Lung (tissue), 12 donors: ENCODE data around the gene HABP2. TPM values are rescaled to one million over a fixed set of nuclear protein-coding genes. Genes with fewer than 3 reads are reported as not detected.

Experiments used
- ATAC-seq: fragments of 200-7000 bp; cut with Tn5 transposase; one replicate; pipeline ENCODE4 v1.9.1; 2020; ENCODE audit warnings: moderate number of reproducible peaks; ENCODE audit not compliant: insufficient read depth, low FRiP score
- DNase-seq, 3 donors: peaks; one replicate each; pipeline ENCODE4 v3.0.0-alpha.2; 2013 to 2017
- H3K27ac ChIP-seq, 2 donors: one replicate each; pipeline ENCODE4 v1.5.1; 2013; ENCODE audit warnings: mild to moderate bottlenecking in 2 of 2, moderate library complexity in 2 of 2, control low read depth in 1 of 2, inconsistent platforms in 1 of 2, low read depth in 1 of 2, low read length in 1 of 2
- H3K27me3 ChIP-seq, 3 donors: one replicate each; pipeline ENCODE4 v1.5.1; 2013; ENCODE audit warnings: low read length in 2 of 3; ENCODE audit not compliant: control insufficient read depth in 3 of 3, insufficient read depth in 3 of 3
- H3K36me3 ChIP-seq, 4 donors: one replicate each; pipeline ENCODE4 v1.5.1; 2013; ENCODE audit warnings: low read length in 4 of 4, mild to moderate bottlenecking in 1 of 4, moderate library complexity in 1 of 4; ENCODE audit not compliant: control insufficient read depth in 4 of 4, insufficient read depth in 4 of 4
- H3K4me1 ChIP-seq, 5 donors: one replicate each; pipeline ENCODE4 v1.5.1; 2013; ENCODE audit warnings: low read length in 5 of 5, mild to moderate bottlenecking in 2 of 5, moderate library complexity in 1 of 5; ENCODE audit not compliant: control insufficient read depth in 5 of 5, insufficient read depth in 5 of 5
- H3K4me3 ChIP-seq: one replicate; pipeline ENCODE4 v1.5.1; 2013; ENCODE audit warnings: mild to moderate bottlenecking, control low read depth, moderate library complexity
- H3K9ac ChIP-seq, 2 donors: one replicate each; pipeline ENCODE4 v1.5.1; 2013; ENCODE audit warnings: low read length in 2 of 2, control low read depth in 1 of 2; ENCODE audit not compliant: insufficient read depth in 1 of 2
- H3K9me3 ChIP-seq, 4 donors: one replicate each; pipeline ENCODE4 v1.5.1; 2013; ENCODE audit warnings: low read length in 3 of 4, mild to moderate bottlenecking in 1 of 4, moderate library complexity in 1 of 4; ENCODE audit not compliant: control insufficient read depth in 4 of 4, insufficient read depth in 3 of 4
- CTCF ChIP-seq: IDR thresholded peaks from 2 replicates; pipeline ENCODE4 v1.5.1; 2012; ENCODE audit warnings: mild to moderate bottlenecking; ENCODE audit errors: control extremely low read depth, extremely low read depth
- WGBS, 2 donors: extraction: QIAGEN DNeasy Blood & Tissue Kit; methylation state at CpG; one replicate each; pipeline ENCODE4 v1.1.7; 2013; 5-methylcytosine and 5-hydroxymethylcytosine counted together
- polyA plus RNA-seq, 2 donors: library from polyadenylated mRNA; stranded (reverse); fragments of 200-250 nt; gene quantifications; one replicate each; pipeline ENCODE4 v1.2.1, GENCODE V29; 2013
- total RNA-seq, 2 donors: library from RNA; depleted of rRNA in 1 of 2; stranded (reverse); fragments of >200 nt in 1 of 2; gene quantifications; one replicate each; pipeline ENCODE4 v1.2.1, GENCODE V29; 2014 to 2021
- donor health status: control.
- donor health status: control.
- donor health status: Bipolar disorder and iron deficiency.
- donor health status: healthy.
- donor health status: DM: yes; HTN: yes; CAD: no.

HABP2 gene
- total and polyA plus RNA-seq, 4 donors, result 0.10 to 1.3 (median 0.65) TPM

GRCh38 chr10:113525713-113526112 lies 27.1 kb upstream of the HABP2 start:
- no peak for DNase-seq

GRCh38 chr10:113527211-113527906 lies 25.5 kb upstream of the HABP2 start:
- H3K9me3 ChIP-seq, result peaks cover 0 to 2% (median 0%) of the 10 kb centered on the region in 4 donors
- H3K27me3 ChIP-seq, result no peaks in the 10 kb centered on the region
- WGBS, 2 donors, result 42 to 50% methylated on average over 9 of the region's 9 CpGs
- no peaks in the 10 kb centered on the region for H3K36me3 ChIP-seq
- H3K9ac ChIP-seq, result no peak overlapping the region
- TF ChIP-seq CTCF, result no peak
- H3K4me3 ChIP-seq, result no peak overlapping the region
- no peak overlapping the region for H3K27ac ChIP-seq
- ATAC-seq, result no peak
- DNase-seq, result peak in 2 of 3 donors; percentile 16 to 56
- H3K4me1 ChIP-seq, result peaks cover 0 to 11% (median 3%) of the 10 kb centered on the region in 5 donors

More at GRCh38 chr10:113525713-113526112, 27.1 kb upstream of the HABP2 start:
- H3K27ac ChIP-seq, result no peak overlapping the region
- peaks cover 0 to 11% (median 3%) of the 10 kb centered on the region in 5 donors for H3K4me1 ChIP-seq
- no peak overlapping the region for H3K9ac ChIP-seq
- 93 to 96% methylated on average over 5 of the region's 5 CpGs for WGBS, 2 donors
- ATAC-seq, result no peak
- H3K4me3 ChIP-seq, result no peak overlapping the region
- no peak for TF ChIP-seq CTCF
- peaks cover 0 to 2% (median 0%) of the 10 kb centered on the region in 4 donors for H3K9me3 ChIP-seq
- H3K36me3 ChIP-seq, result no peaks in the 10 kb centered on the region
- no peaks in the 10 kb centered on the region for H3K27me3 ChIP-seq

- Histone ChIP-seq H3K27ac (no peak overlapping the region), H3K27me3 (no peaks in the 10 kb centered on the region), H3K9ac (no peak overlapping the region), H3K4me1 (peaks cover 0 to 11% (median 3%) of the 10 kb centered on the region in 5 donors), H3K4me3 (no peak overlapping the region), H3K36me3 (no peaks in the 10 kb centered on the region), H3K9me3 (peaks cover 0 to 2% (median 0%) of the 10 kb centered on the region in 4 donors)
- DNase-seq, result no peak
- TF ChIP-seq CTCF, result no peak
- no peak for ATAC-seq
- WGBS, 2 donors, result 53 to 80% methylated on average over 7 of the region's 7 CpGs
Measured at GRCh38 chr10:113528876-113529275, 24.0 kb upstream of the HABP2 start.
